GM18867 (cell line): ENCODE data around the gene KRTAP4-6.
"Not testable (repeated sequence)": the region's sequence is repeated elsewhere in the genome, so short reads cannot be mapped to it uniquely, and the experiment has no call there.

Source experiments
- ATAC-seq: cut with Tn5 transposase; IDR thresholded peaks from one replicate; pipeline ENCODE4 v1.9.1; 2021; ENCODE audit warnings: mild to moderate bottlenecking, moderate library complexity; ENCODE audit not compliant: unreplicated experiment

The KRTAP4-6 gene

DNA sequence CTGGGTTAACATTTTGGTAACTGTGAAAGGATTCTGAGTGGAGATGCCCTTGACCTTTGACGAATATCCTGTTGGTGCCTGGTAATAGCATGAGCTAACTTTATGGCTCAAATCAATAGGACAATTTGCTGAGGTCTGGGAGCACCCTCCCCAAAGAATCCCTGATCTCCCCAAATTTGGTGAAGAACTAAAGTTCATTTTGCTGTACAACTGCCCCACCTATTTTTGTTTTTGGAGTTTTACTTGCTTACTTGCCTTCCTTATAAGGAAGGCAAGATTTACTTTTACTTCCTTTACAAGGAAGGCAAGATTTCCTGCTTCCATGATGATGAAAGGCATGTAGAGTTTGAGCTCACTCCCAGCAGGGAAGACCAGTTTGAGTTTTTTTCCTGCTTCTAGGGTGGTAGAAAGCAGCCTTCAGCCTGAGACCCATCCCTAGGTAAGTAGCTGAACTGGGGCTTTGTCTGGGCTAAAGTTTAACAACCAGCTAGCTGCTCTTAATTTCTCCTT, 32.3 kb downstream of the KRTAP4-6 start:
- ATAC-seq, result no peak

DNA sequence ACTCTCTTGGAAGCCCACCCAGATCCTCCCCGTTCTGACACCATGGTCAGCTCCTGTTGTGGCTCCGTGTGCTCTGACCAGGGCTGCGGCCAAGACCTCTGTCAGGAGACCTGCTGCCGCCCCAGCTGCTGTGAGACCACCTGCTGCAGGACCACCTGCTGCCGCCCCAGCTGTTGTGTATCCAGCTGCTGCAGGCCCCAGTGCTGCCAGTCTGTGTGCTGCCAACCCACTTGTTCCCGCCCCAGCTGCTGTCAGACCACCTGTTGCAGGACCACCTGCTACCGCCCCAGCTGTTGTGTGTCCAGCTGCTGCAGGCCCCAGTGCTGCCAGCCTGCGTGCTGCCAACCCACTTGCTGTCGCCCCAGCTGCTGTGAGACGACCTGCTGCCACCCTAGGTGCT, 35.0 kb downstream of the KRTAP4-6 start, which contains the start of gene KRTAP4-9:
KRTAP4-9 (plus strand) TSS at position 43 of the 400 bp plus-strand sequence; CDS start at position 43, 0 bp downstream.
- ATAC-seq, result not testable (repeated sequence)

DNA sequence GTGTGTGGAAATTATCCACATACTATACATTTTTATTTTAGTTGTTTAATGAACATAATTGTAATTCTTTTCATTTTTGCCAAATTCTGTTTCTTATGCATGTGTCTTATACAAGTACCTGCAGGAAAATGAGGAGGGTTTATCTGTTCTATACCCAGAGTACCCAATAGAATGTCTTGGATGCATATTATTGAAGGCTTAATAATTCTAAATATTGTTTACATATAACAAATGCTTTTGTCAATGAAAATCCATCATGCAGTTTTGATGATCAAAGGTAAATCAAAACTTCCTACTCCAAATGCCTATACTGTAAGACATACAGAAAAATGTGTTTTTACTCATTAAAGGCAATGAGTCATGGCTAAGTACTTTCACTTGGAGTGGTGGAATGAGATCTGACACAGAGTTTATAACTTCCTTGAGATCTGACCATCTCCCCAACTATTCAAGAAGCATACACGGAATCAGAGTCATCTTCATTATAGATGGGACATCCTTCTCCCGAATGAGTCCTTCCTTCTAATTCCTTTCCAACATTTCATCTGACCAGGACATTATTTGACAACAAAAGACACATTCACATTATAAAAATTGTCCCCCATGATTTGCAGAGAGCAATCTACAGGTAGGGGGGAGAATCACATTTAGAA, 35.8 kb downstream of the KRTAP4-6 start:
- ATAC-seq, result not testable (repeated sequence)

DNA sequence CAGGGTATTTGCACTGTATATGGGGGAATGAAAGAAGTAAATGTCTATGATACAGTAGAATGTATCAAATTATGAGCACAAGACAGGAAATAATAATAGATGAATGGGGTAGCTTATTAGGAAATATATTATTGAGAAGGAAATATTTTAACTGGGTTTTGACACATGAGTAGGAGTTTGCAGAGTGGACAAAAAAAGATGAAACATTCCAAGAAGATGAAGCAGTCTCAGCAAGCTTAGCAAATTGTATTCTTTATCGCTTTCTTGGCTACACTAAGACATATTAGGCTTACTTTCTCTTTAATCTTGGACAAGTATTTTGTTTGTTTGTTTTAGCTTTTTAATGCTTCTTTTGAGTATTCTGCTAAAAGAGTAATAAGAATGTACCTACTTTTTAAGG, 36.4 kb downstream of the KRTAP4-6 start:
- no peak for ATAC-seq

DNA sequence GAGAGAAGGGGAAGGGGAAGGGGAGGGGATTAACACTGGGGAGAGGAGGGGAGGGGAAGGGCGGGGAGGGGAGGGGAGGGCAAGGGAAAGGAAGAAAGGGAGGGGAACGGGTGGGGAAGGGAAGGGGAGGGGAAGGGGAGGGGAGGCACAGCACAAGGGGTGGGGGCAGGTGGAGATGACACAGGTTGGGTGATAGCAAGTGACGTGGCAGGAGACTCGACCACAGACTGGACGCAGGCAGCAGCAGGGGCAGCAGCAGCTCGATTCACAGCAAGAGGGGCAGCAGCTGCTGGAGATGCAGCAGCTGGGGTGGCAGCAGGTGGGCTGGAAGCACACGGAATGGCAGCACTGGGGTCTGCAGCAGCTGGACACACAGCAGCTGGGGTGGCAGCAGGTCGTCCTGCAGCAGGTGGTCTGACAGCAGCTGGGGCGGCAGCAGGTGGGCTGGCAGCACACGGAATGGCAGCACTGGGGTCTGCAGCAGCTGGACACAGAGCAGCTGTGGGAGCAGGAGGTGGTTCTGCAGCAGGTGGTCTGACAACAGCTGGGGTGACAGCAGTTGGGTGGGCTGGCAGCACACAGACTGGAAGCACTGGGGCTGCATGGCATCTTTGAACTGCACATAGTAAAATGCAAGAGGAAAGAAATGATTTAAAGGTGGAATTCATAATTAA, 38.6 kb downstream of the KRTAP4-6 start, which contains the start of gene KRTAP4-16:
KRTAP4-16 (minus strand) TSS at position 624 of the 674 bp plus-strand sequence; CDS start at position 624, 0 bp downstream.
- ATAC-seq, result no peak

DNA sequence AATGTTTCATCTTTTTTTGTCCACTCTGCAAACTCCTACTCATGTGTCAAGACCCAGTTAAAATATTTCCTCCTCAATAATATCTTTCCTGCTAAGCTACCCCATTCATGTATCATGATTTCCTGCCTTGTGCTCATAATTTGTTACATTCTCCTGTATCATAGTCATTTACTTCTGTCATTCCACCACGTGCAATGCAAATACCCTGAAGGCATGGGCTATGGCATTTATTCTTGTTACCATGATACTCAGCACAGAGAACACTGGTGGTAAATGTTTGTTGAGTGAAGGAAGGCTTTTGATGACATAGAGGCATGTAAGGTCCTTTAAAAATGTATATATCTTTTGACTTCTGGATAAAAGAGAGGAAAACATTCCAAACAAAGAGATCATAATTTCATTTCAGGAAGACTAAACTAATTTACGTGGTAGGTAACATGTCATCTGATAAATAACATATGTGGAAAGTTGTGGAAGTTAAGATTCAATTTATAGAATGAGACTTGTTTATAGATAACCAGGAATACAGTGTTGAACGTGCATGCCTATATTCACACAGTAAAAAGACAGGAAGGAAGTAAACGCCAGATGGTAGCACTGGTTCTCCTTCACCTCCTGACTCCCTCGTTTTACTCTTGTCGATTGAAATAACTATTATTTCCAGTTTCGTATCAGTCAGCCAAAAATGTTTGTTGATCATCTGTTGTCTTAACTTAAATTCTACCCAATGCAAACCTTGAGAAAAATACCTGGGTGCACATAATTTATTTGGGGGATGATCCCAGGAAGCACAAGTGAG, 40.5 kb downstream of the KRTAP4-6 start:
- ATAC-seq, result not testable (repeated sequence)

DNA sequence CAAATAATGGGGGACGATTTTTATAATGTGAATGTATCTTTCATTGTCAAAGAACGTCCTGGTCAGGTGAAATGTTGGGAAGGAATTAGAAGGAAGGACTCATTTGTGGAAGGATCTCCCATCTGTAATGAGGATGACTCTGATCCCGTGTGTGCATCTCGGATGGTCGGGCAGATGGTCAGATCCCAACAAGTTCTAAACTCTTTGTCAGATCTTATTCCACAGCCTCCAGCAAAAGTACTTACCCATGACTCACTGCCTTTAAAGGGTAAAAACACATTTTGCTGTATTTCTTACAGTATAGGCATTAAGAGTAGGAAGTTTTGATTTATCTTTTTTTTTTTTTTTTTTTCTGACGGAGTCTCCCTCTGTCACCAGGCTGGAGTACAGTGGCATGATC, 41.9 kb downstream of the KRTAP4-6 start:
- no peak for ATAC-seq

DNA sequence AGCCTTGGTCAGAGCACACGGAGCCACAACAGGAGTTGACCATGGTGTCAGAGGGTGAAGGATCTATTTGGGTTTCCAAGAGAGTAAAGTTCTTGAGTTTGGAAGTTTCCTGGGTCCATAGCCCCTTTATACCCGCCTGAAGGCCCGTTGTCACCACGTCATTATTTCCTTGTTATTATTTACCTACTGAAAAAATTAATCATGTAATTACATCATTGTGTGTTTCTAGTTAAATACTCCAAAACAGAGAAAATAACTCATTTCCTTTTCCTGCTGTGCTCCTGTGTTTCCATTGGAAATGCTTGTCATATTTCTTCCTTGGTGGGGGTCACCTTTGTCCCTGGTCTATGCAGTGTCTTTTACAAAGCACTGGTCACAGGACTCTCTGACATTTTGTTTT, 42.3 kb downstream of the KRTAP4-6 start, which contains the start of gene KRTAP4-8:
KRTAP4-8 (minus strand) TSS at position 101 of the 400 bp plus-strand sequence; CDS start at position 43, 58 bp downstream.
- no peak for ATAC-seq

DNA sequence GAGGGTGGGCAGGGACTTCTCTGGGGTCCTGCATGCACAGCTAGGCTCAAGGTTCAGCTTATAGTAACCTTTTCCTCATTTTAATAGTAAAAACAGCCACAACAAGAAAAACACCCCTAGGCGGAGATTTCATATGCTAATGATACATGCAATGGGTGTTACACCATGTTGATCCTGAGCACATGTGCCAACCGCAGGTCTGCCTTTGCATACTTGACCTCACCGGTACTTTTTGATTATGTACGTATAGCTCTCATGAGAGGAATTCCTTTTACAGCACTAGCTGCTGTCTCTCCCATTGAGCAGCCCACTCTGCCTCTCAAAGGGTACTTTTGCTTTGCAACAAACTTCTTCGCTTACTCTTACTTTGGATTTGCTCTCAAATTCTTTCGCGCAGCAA, 44.3 kb downstream of the KRTAP4-6 start:
- ATAC-seq, result no peak
